ENCODE results near the gene BCOR. TPM values are rescaled to one million over a fixed set of nuclear protein-coding genes. Genes with fewer than 3 reads are reported as not detected.

The BCOR gene
- total and polyA plus RNA-seq, 9 of the 15 experiments (the other 6 are each of a cell fraction or from before 2014, with no cell fraction given) = 27.5 to 113 (median 37.6) TPM

- CTCF ChIA-PET (ENCODE audit: low intra/inter-chr PET ratio) = no interaction called here
- no peak overlapping the region for H3K27ac ChIP-seq (ENCODE audit: extremely low read depth, low read depth, low read length)
- H3K4me1 ChIP-seq (replicated peaks in 1 of 2; ENCODE audit: control insufficient read depth in 2 of 2, insufficient read depth in 2 of 2, low read length in 2 of 2) = peaks cover 14 to 16% of the 10 kb centered on the region in 2 experiments; a peak in 4 of 5 replicates
- intact Hi-C loops (cut with micrococcal nuclease) (no loop called here), in situ Hi-C loops (cut with MboI) (no loop called here)
- POLR2A ChIA-PET = no interaction called here
- WGBS (ENCODE audit: insufficient coverage, low coverage, missing lambda C conversion rate) = 74% methylated on average over 19 of the region's 33 CpGs
- no peak overlapping the region for H2AFZ ChIP-seq (ENCODE audit: low read depth, low read length)
- no peaks in the 10 kb centered on the region for H3K79me2 ChIP-seq (ENCODE audit: control insufficient read depth, insufficient read depth, low read length)
- H3K27me3 ChIP-seq (ENCODE audit: control insufficient read depth in 2 of 2, insufficient read depth in 2 of 2, low read length in 2 of 2) = no peaks in the 10 kb centered on the region
- no peak overlapping the region for H3K9ac ChIP-seq (ENCODE audit: insufficient read depth in 1 of 2, low read depth in 2 of 2, low read length in 2 of 2)
- no TSS peak for BruUV-seq (replicated peaks)
- no peak overlapping the region for H3K4me3 ChIP-seq
- DNase-seq (ENCODE audit: extremely low read depth in 1 of 4, low spot score in 3 of 4) (no peak), ATAC-seq (no peak), FAIRE-seq (no peak)
- no peak overlapping the region for H3K4me2 ChIP-seq (ENCODE audit: insufficient read depth, low read length)
- no peak for TF ChIP-seq RFX5 (IDR thresholded peaks at IDR 0.05; ENCODE audit: low read depth, low read length)
- TF ChIP-seq ZZZ3 (IDR thresholded peaks at IDR 0.05) = no peak
- TF ChIP-seq ZFP1 (CRISPR knock-in tag; IDR thresholded peaks at IDR 0.05) = no peak
- no peak for TF ChIP-seq ZNF699 (CRISPR knock-in tag; IDR thresholded peaks at IDR 0.05; ENCODE audit: insufficient replicate concordance)
- TF ChIP-seq ZNF395 (CRISPR knock-in tag; IDR thresholded peaks at IDR 0.05) = no peak
- no peak for TF ChIP-seq MAFF (IDR thresholded peaks at IDR 0.05; ENCODE audit: low read length)
- no peak for TF ChIP-seq ELF2 (CRISPR knock-in tag; IDR thresholded peaks at IDR 0.05)
- no peak for TF ChIP-seq THAP7 (CRISPR knock-in tag; IDR thresholded peaks at IDR 0.05)
- no peak for TF ChIP-seq ZNF24 (IDR thresholded peaks at IDR 0.05)
- TF ChIP-seq RBFOX2 (IDR thresholded peaks at IDR 0.05; ENCODE audit: low read depth, low read length) = no peak
- no peak for TF ChIP-seq YY1 (IDR thresholded peaks at IDR 0.05; ENCODE audit: borderline replicate concordance in 1 of 3, control insufficient read depth in 1 of 3, extremely low read depth in 1 of 3, insufficient read depth in 3 of 3, insufficient read length in 1 of 3, insufficient replicate concordance in 2 of 3, low read depth in 1 of 3, low read length in 2 of 3)
- TF ChIP-seq ZFP30 (CRISPR knock-in tag; IDR thresholded peaks at IDR 0.05; ENCODE audit: borderline replicate concordance) = no peak
- TF ChIP-seq ZNF717 (CRISPR knock-in tag; IDR thresholded peaks at IDR 0.05) = no peak
- TF ChIP-seq NCOA4 (IDR thresholded peaks at IDR 0.05; ENCODE audit: partially characterized antibody) = no peak
- no peaks in the 10 kb centered on the region for H3K36me3 ChIP-seq (ENCODE audit: control insufficient read depth, insufficient read depth, low read length)
- H3K9me1 ChIP-seq (ENCODE audit: control insufficient read depth, insufficient read depth, low read length) = no peaks in the 10 kb centered on the region
- no peaks in the 10 kb centered on the region for H4K20me1 ChIP-seq (replicated peaks; ENCODE audit: control insufficient read depth, insufficient read depth, low read length)
- no peaks in the 10 kb centered on the region for H3K9me3 ChIP-seq (replicated peaks; ENCODE audit: control insufficient read depth, insufficient read depth, low read depth, low read length)
Observed at GRCh38 chrX:40007131-40007755, 90.5 kb downstream of the BCOR start.
